ENCODE measurements around the gene HDAC7.

HDAC7 gene

DNA sequence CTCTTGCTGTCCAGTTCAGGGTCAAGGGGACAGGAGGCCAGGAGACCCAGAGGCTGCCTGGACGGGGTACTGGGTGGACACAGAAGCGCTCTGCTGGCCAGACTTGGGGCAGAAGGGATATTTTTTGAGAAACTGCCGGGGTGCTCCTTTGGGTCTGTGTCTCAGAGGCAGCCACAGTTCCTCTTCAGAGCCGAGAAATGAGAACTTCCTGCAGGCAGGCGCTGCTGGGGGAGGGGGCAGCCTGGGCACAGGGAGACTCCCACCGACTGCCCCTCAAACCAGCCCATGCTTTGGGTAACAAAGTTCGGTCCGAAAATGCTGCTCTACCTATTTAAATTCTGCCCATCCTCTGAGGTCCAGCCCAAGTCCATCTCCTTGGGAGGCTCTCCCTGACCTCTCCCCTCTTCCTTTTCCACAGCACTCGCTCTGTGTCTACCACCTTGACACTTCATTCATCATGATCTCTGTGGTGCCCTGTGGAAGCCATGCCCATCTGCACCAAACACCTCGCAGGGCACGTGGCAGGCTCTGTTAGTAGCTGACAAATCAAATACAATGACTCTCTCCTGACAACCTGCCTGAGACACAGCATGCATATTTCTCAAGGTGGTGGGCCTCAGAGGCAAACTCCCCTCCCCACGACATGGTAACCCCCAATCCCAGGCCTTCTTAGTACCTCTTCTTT, 16.4 kb downstream of the HDAC7 start:
- H3K27me3 Mint-ChIP-seq = no peaks in the 10 kb centered on the region
- H3K36me3 Mint-ChIP-seq (ENCODE audit: low read depth) = peaks cover 93% of the 10 kb centered on the region
- DNase-seq = no peak
- peak overlapping the region; percentile 4 for H3K4me3 Mint-ChIP-seq
- peaks cover 92% of the 10 kb centered on the region for H3K4me1 Mint-ChIP-seq (ENCODE audit: low read depth)
- no peaks in the 10 kb centered on the region for H3K9me3 Mint-ChIP-seq
- peak overlapping the region; percentile 96 for H3K27ac Mint-ChIP-seq

GRCh38 chr12:47802312-47802711, 17.4 kb downstream of the HDAC7 start:
- H3K36me3 Mint-ChIP-seq (ENCODE audit: low read depth) = peaks cover 95% of the 10 kb centered on the region
- H3K27ac Mint-ChIP-seq = peak overlapping the region; percentile 96

GRCh38 chr12:47801904-47802246, 17.8 kb downstream of the HDAC7 start:
- H3K4me1 Mint-ChIP-seq (ENCODE audit: low read depth) = peaks cover 81% of the 10 kb centered on the region
- no peak for DNase-seq
- no peaks in the 10 kb centered on the region for H3K27me3 Mint-ChIP-seq
- H3K36me3 Mint-ChIP-seq (ENCODE audit: low read depth) = peaks cover 95% of the 10 kb centered on the region
- peak overlapping the region; percentile 25 for H3K4me3 Mint-ChIP-seq
- H3K9me3 Mint-ChIP-seq = no peaks in the 10 kb centered on the region
- peak overlapping the region; percentile 96 for H3K27ac Mint-ChIP-seq

More at GRCh38 chr12:47802312-47802711, 17.4 kb downstream of the HDAC7 start:
- Mint-ChIP-seq H3K4me3 (peak overlapping the region; percentile 25), H3K4me1 (ENCODE audit: low read depth) (peaks cover 85% of the 10 kb centered on the region), H3K27me3 (no peaks in the 10 kb centered on the region), H3K9me3 (no peaks in the 10 kb centered on the region)
- no peak for DNase-seq

GRCh38 chr12:47801170-47801903, 18.4 kb downstream of the HDAC7 start:
- DNase-seq = no peak
- no peaks in the 10 kb centered on the region for H3K9me3 Mint-ChIP-seq
- no peaks in the 10 kb centered on the region for H3K27me3 Mint-ChIP-seq
- H3K4me3 Mint-ChIP-seq = no peak overlapping the region
- peaks cover 95% of the 10 kb centered on the region for H3K36me3 Mint-ChIP-seq (ENCODE audit: low read depth)
- H3K4me1 Mint-ChIP-seq (ENCODE audit: low read depth) = peaks cover 76% of the 10 kb centered on the region
- H3K27ac Mint-ChIP-seq = peak overlapping the region; percentile 96

DNA sequence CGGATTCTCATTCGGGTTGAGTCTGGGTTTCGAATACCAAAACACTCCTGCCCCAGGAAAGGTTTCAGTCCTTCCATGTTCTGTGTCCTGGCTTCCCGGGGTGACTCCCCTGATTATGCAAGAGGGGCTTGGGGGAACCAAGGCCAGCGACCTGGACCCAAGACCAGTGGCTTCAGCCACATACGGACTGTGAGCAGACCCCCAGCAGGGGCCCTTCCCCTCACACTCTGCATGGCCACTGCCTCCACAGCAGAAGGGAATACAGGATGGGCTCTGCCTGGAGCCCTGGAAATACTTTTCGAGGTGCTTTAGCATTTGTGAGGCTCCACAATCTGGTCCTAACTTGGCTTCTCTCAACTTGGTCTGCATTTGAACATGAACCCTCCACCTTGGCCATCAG, 19.1 kb downstream of the HDAC7 start:
- no peaks in the 10 kb centered on the region for H3K27me3 Mint-ChIP-seq
- peaks cover 94% of the 10 kb centered on the region for H3K36me3 Mint-ChIP-seq (ENCODE audit: low read depth)
- peak overlapping the region; percentile 96 for H3K27ac Mint-ChIP-seq
- H3K4me3 Mint-ChIP-seq = no peak overlapping the region
- no peak for DNase-seq
- peaks cover 68% of the 10 kb centered on the region for H3K4me1 Mint-ChIP-seq (ENCODE audit: low read depth)
- H3K9me3 Mint-ChIP-seq = no peaks in the 10 kb centered on the region

- peak overlapping the region; percentile 86 for H3K27ac Mint-ChIP-seq
- peaks cover 57% of the 10 kb centered on the region for H3K4me1 Mint-ChIP-seq (ENCODE audit: low read depth)
- no peaks in the 10 kb centered on the region for H3K27me3 Mint-ChIP-seq
- DNase-seq = no peak
- no peak overlapping the region for H3K4me3 Mint-ChIP-seq
- peaks cover 94% of the 10 kb centered on the region for H3K36me3 Mint-ChIP-seq (ENCODE audit: low read depth)
- H3K9me3 Mint-ChIP-seq = no peaks in the 10 kb centered on the region
Observed at GRCh38 chr12:47799357-47799955, 20.2 kb downstream of the HDAC7 start.

DNA sequence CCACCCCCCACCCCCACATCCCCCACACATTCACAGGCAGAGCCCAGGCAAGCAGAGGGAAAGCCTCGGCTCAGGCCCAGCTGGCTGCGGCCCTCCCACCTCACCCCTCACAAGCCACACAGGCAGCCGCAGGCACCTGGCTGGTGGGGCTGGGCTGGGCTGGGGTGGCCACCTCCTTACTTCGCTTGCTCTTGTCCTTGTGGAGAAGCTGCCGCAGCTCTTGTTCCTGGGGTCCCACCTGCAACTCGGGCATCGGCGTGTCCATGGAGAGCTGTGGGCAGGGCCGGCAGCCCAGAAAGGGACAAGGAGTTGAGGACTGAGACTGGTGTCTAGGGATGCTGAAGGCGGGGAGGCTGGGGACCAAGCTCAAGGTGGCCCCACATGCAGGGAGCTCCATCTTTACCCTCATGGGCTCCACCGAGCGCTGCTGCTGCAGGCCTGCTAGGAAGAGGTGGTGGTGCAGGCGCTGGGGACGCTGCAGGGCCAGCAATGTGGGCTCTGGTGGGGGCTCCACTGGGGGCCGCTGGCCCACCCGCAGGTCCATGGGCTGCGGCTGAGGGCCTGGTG, 21.2 kb downstream of the HDAC7 start:
- Mint-ChIP-seq H3K36me3 (ENCODE audit: low read depth) (peaks cover 94% of the 10 kb centered on the region), H3K27ac (peak overlapping the region; percentile 73), H3K9me3 (no peaks in the 10 kb centered on the region), H3K27me3 (no peaks in the 10 kb centered on the region), H3K4me3 (no peak overlapping the region), H3K4me1 (ENCODE audit: low read depth) (peaks cover 47% of the 10 kb centered on the region)
- DNase-seq = no peak

DNA sequence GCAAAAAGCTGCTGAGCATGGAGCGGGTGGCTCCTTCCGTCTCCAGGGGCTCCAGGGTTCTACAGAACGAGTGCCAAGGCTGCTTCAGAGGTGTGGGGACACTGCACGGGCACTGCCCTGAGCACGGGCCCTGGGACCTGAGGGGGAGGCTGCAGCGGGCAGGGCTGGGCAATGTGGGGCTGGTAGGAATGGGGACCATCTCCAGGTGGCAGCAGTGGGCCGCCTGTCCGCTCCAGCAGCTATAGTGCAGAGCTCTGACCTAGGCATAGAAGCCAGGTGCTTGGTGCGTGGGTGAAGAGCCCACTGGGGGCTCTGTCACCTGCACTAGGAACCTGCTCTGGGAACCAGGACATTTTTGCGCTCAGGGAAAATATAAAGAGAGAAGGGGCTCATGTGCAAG, 22.3 kb downstream of the HDAC7 start:
- Mint-ChIP-seq H3K4me1 (ENCODE audit: low read depth) (peaks cover 37% of the 10 kb centered on the region), H3K27ac (peak overlapping the region; percentile 87), H3K36me3 (ENCODE audit: low read depth) (peaks cover 94% of the 10 kb centered on the region), H3K27me3 (no peaks in the 10 kb centered on the region), H3K9me3 (no peaks in the 10 kb centered on the region), H3K4me3 (no peak overlapping the region)
- DNase-seq = no peak

DNA sequence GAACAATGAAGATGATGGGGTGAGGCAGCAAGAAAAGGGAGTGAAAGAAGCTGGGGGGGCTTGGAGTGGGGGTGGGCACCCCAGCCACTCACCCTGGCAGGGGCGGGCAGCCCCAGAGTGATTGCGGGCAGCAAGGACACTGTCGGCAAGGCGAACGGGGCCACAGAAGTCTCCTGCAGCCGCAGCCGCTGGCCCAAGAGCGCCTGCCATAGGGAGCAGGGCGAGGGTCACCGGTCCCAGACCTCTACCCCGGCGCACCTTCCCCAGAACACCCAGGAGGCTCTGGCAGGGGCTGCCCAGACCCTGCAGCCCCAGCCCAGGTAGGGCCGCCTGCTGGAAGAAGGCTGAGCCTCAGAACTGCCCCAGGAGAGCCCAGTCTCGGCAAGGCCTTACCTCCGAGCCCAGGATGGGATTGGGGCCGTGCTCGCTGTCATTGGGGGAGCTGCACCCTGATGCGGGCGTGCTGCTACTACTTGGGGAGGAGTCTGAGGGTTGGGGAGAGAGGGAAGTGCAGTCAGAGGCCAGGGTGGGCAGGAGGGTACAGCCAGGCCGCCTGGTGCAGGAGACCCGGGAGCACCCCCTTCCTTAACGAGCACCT, 23.8 kb downstream of the HDAC7 start:
- H3K27ac Mint-ChIP-seq = peak overlapping the region; percentile 52
- H3K36me3 Mint-ChIP-seq (ENCODE audit: low read depth) = peaks cover 94% of the 10 kb centered on the region
- H3K9me3 Mint-ChIP-seq = no peaks in the 10 kb centered on the region
- DNase-seq = no peak
- H3K4me3 Mint-ChIP-seq = no peak overlapping the region
- H3K27me3 Mint-ChIP-seq = no peaks in the 10 kb centered on the region
- H3K4me1 Mint-ChIP-seq (ENCODE audit: low read depth) = peaks cover 22% of the 10 kb centered on the region

DNA sequence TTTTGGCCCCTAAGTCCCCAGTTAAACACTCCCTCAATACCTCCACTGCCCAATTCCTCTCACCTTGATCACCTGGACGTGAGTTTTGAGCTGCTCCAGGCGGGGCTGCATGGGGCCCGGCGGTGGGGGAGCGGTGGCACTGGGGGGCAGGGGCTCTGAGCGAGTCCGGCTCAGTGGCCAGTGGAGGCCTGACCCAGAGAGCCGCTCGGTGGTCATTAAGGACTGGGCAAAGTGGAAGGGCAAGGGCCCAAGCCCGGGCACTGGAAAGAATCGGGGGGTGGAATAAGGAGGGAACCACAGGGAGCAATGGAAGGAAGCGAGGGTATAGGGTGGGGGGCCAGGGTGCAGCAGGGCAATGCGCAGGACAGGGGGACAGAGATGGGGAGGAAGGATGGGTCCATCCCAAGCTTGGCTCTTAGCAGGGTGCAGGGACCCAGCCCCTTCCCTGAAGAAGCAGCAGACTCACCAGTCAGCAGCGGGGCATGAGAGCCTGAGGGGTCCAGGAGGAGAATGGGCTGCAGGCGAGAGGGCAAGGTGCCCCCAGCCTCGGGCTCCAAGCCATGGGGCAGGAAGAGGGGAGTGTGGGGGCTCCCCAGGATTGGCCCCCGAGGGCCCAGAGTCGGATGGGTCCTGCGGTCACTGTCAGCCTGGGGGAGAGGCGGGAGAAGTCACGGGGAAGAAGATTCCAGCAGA, 24.4 kb downstream of the HDAC7 start:
- peaks cover 94% of the 10 kb centered on the region for H3K36me3 Mint-ChIP-seq (ENCODE audit: low read depth)
- peaks cover 17% of the 10 kb centered on the region for H3K4me1 Mint-ChIP-seq (ENCODE audit: low read depth)

DNA sequence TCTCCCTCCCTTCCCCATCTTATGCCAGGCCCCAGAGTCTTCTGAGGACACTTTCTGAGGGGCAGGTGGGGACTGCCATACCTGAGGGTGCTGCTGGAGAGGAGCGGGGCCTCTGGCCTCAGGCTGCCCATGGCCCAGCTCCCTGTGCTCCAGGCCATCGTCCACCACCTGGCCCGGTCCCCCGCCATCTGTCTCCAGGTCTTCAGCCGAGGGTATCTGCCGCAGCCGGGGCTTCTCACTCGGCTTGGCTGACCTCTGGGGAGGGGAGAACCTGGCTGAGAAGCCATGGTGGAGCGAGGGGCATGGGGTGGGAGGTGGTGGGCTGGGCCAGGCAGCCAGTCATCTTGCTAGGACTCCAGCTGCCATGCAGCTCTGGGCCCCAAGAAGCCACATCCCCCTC, 25.0 kb downstream of the HDAC7 start:
- H3K4me1 Mint-ChIP-seq (ENCODE audit: low read depth) = peaks cover 15% of the 10 kb centered on the region

More for the DNA sequence above, 24.4 kb downstream of the HDAC7 start:
- Mint-ChIP-seq H3K27me3 (no peaks in the 10 kb centered on the region), H3K9me3 (no peaks in the 10 kb centered on the region), H3K27ac (peak overlapping the region; percentile 52), H3K4me3 (no peak overlapping the region)
- no peak for DNase-seq

DNA sequence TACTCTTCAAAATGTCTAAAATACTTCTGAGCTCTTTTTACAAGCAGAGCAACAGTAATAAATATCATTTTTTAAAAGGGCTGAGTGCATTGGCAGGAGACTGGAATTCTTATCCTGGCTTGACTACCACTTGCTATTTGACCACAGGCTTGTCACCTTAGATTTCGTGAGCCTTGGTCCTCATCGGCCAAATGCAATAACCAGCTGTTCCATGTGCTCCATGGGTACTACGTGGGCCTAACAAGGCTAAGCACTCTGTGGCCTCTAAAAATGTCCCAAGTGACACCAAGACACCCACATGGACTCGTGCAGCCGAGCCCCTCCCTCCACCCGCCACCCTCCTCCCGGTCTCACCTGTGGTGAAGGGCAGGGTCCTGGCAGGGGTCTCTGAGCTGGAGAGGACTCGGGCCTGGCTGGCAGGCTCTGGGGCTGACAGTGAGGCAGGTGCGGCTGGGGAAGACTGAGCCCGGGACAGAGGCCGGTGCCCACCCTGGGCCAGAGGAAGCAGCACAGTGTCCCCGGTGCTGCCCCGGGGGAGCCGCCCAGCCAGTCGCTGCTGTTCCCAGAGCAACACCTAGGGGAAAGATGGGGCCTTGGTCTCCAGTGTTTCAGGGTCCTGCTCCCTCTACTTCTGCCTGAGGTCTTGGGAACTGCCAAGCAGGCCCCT, 26.6 kb downstream of the HDAC7 start:
- Mint-ChIP-seq H3K4me1 (ENCODE audit: low read depth) (peaks cover 5% of the 10 kb centered on the region), H3K9me3 (no peaks in the 10 kb centered on the region), H3K27ac (peak overlapping the region; percentile 82), H3K36me3 (ENCODE audit: low read depth) (peaks cover 95% of the 10 kb centered on the region), H3K4me3 (no peak overlapping the region), H3K27me3 (no peaks in the 10 kb centered on the region)
- DNase-seq = no peak

More for the DNA sequence above, 25.0 kb downstream of the HDAC7 start:
- Mint-ChIP-seq H3K4me3 (no peak overlapping the region), H3K9me3 (no peaks in the 10 kb centered on the region), H3K27ac (peak overlapping the region; percentile 50), H3K27me3 (no peaks in the 10 kb centered on the region), H3K36me3 (ENCODE audit: low read depth) (peaks cover 92% of the 10 kb centered on the region)
- DNase-seq = no peak

DNA sequence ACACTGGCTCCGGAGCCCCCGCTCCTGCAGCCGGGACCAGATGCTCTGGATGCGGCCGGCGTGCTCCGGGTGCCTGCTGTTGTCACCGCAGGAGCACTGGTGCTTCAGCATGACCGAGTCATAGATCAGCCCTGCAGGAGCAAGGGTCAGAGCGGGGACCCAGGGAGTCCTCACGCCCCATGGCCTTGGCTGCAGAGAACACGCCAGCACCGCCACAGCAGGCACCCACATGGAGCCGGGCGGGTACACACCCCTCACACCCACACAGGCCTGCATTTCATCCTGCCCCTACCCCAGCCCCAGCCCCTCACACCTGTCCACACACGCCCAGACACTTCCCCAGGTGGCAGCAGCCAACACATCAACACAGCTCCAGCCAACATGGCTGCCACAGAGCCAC, 27.8 kb downstream of the HDAC7 start:
- peaks cover 95% of the 10 kb centered on the region for H3K36me3 Mint-ChIP-seq (ENCODE audit: low read depth)
- DNase-seq = no peak
- H3K27me3 Mint-ChIP-seq = no peaks in the 10 kb centered on the region
- H3K27ac Mint-ChIP-seq = peak overlapping the region; percentile 82
- peaks cover 14% of the 10 kb centered on the region for H3K4me1 Mint-ChIP-seq (ENCODE audit: low read depth)
- no peaks in the 10 kb centered on the region for H3K9me3 Mint-ChIP-seq
- no peak overlapping the region for H3K4me3 Mint-ChIP-seq

Measured in activated T-cell treated with anti-CD3 and anti-CD28 coated beads, Interleukin-2, amount 50 U/mL, for 24 hours (primary cell).